ENCODE data around the gene RGS7.
A peak's percentile ranks its signal among the peaks of the same experiment; 100 is the strongest.

Gene RGS7

GRCh38 chr1:240970253-240970652, 386.8 kb downstream of the RGS7 start:
- no peak for DNase-seq (ENCODE audit: low read depth)
- H3K4me3 ChIP-seq (ENCODE audit: control insufficient read depth, low read depth, low read length): no peak overlapping the region
- no peak for TF ChIP-seq CTCF (conservative IDR thresholded peaks at IDR 0.05; ENCODE audit: control insufficient read depth, insufficient read depth, low read depth, low read length)

- TF ChIP-seq CTCF (conservative IDR thresholded peaks at IDR 0.05; ENCODE audit: control insufficient read depth, insufficient read depth, low read depth, low read length): no peak
- H3K4me3 ChIP-seq (ENCODE audit: control insufficient read depth, low read depth, low read length): no peak overlapping the region
- no peak for DNase-seq (ENCODE audit: low read depth)
Observed at GRCh38 chr1:240968864-240969263, 388.1 kb downstream of the RGS7 start.

GRCh38 chr1:240967070-240967724, 389.8 kb downstream of the RGS7 start:
- H3K4me3 ChIP-seq (ENCODE audit: control insufficient read depth, low read depth, low read length): no peak overlapping the region
- DNase-seq (ENCODE audit: low read depth): peak; percentile 30
- TF ChIP-seq CTCF (conservative IDR thresholded peaks at IDR 0.05; ENCODE audit: control insufficient read depth, insufficient read depth, low read depth, low read length): peak; percentile 33

GRCh38 chr1:240965581-240966091, 391.4 kb downstream of the RGS7 start:
- TF ChIP-seq CTCF (conservative IDR thresholded peaks at IDR 0.05; ENCODE audit: control insufficient read depth, insufficient read depth, low read depth, low read length): no peak
- DNase-seq (ENCODE audit: low read depth): no peak
- H3K4me3 ChIP-seq (ENCODE audit: control insufficient read depth, low read depth, low read length): no peak overlapping the region

GRCh38 chr1:240962086-240962485, 394.9 kb downstream of the RGS7 start:
- no peak overlapping the region for H3K4me3 ChIP-seq (ENCODE audit: control insufficient read depth, low read depth, low read length)
- no peak for TF ChIP-seq CTCF (conservative IDR thresholded peaks at IDR 0.05; ENCODE audit: control insufficient read depth, insufficient read depth, low read depth, low read length)
- no peak for DNase-seq (ENCODE audit: low read depth)

- no peak for DNase-seq (ENCODE audit: low read depth)
- no peak overlapping the region for H3K4me3 ChIP-seq (ENCODE audit: control insufficient read depth, low read depth, low read length)
Observed at GRCh38 chr1:240956424-240956823, 400.6 kb downstream of the RGS7 start.

More at GRCh38 chr1:240956424-240956823, 400.6 kb downstream of the RGS7 start:
- TF ChIP-seq CTCF (conservative IDR thresholded peaks at IDR 0.05; ENCODE audit: control insufficient read depth, insufficient read depth, low read depth, low read length): no peak
